Panc1 (cell line): Measurements from ENCODE around the gene ACOX3. TPM values are rescaled to one million over a fixed set of nuclear protein-coding genes. Genes with fewer than 3 reads are reported as not detected.

Experiments used
- ATAC-seq: fragments of 200-7000 bp; cut with Tn5 transposase; 2 replicates; pipeline ENCODE4 v1.9.1; 2020; ENCODE audit warnings: mild to moderate bottlenecking, moderate library complexity
- BruUV-seq: library from RNA; stranded (reverse); fragments of 400-500 nt; replicated peaks from 2 replicates; lab custom pipeline; 2021; lab: Mats Ljungman, UMichigan
- CTCF ChIA-PET: fragments of 300-600 bp; sonication (Branson Sonifier 250); formaldehyde crosslinking; loops from one replicate; lab custom pipeline; 2022; ENCODE audit warnings: antibody characterized with exemption; lab: Charles Lee
- POLR2A ChIA-PET: fragments of 300-600 bp; sonication (Branson Sonifier 250); formaldehyde crosslinking; loops from one replicate; lab custom pipeline; 2022; ENCODE audit warnings: antibody characterized with exemption; lab: Charles Lee
- DNase-seq: peaks from one replicate; pipeline ENCODE4 v3.0.0-alpha.2; 2010; ENCODE audit warnings: low read depth, low spot score
- H3K27ac ChIP-seq: 2 replicates; pipeline ENCODE4 v1.5.1; 2011; ENCODE audit warnings: mild to moderate bottlenecking, low read length, inconsistent platforms
- H3K27me3 ChIP-seq: fragments of 200-500 bp; sonication (Bioruptor generic); 2 replicates; pipeline ENCODE4 v1.6.0; 2014; ENCODE audit warnings: low read length, inconsistent platforms; ENCODE audit not compliant: control insufficient read depth, insufficient read depth
- H3K36me3 ChIP-seq: fragments of 200-500 bp; sonication (Bioruptor generic); 2 replicates; pipeline ENCODE4 v1.5.1; 2014; ENCODE audit warnings: inconsistent platforms, mild to moderate bottlenecking, low read length, moderate library complexity; ENCODE audit not compliant: control insufficient read depth, insufficient read depth
- H3K4me1 ChIP-seq: 2 replicates; pipeline ENCODE4 v1.5.1; 2011; ENCODE audit warnings: inconsistent platforms, mild to moderate bottlenecking, low read length, moderate library complexity; ENCODE audit not compliant: control insufficient read depth, insufficient read depth
- H3K4me3 ChIP-seq, 2 experiments: 2 replicates each; pipeline ENCODE4 v1.5.1; 2011 to 2012; ENCODE audit warnings: low read depth in 2 of 2, low read length in 2 of 2, mild to moderate bottlenecking in 2 of 2, inconsistent platforms in 1 of 2, moderate library complexity in 1 of 2
- H3K9me3 ChIP-seq: fragments of 200-500 bp; sonication (Bioruptor generic); 2 replicates; pipeline ENCODE4 v1.5.1; 2014; ENCODE audit warnings: low read depth, mild to moderate bottlenecking, inconsistent platforms, low read length, moderate library complexity; ENCODE audit not compliant: control insufficient read depth, insufficient read depth
- CTCF ChIP-seq: fragments of 450-650 bp; IDR thresholded peaks from 2 replicates; pipeline ENCODE4 v1.5.1; 2017; ENCODE audit warnings: mild to moderate bottlenecking
- POLR2AphosphoS5 ChIP-seq: IDR thresholded peaks from 2 replicates; pipeline ENCODE4 v1.6.1; 2012; ENCODE audit warnings: mild to moderate bottlenecking, low read depth, low read length, moderate library complexity
- REST ChIP-seq, 2 experiments: IDR thresholded peaks; 2 replicates each; pipeline ENCODE4 v1.6.1; 2011 to 2012; ENCODE audit warnings: low read depth in 2 of 2, control low read depth in 1 of 2, low read length in 1 of 2, mild to moderate bottlenecking in 1 of 2, moderate library complexity in 1 of 2; ENCODE audit not compliant: insufficient read depth in 1 of 2
- SIN3A ChIP-seq: IDR thresholded peaks from 2 replicates; pipeline ENCODE4 v1.6.1; 2012; ENCODE audit warnings: low read depth, mild to moderate bottlenecking, low read length, moderate library complexity, borderline replicate concordance; ENCODE audit not compliant: insufficient read depth
- TCF7L2 ChIP-seq: IDR thresholded peaks from 2 replicates; pipeline ENCODE4 v1.6.1; 2011; ENCODE audit warnings: mild to moderate bottlenecking, low read depth, low read length, inconsistent platforms
- in situ Hi-C: cut with HindIII; loops from 2 replicates; pipeline ENCODE4 v1.10.0; 2016; ENCODE audit warnings: low sequenced_read_pairs, low pct_unique_long_range_greater_than_20kb
- intact Hi-C: fragments of 100-400 bp; cut with micrococcal nuclease; formaldehyde crosslinking; loops from one replicate; pipeline ENCODE4 v1.10.0; 2022; ENCODE audit not compliant: unreplicated experiment
- total RNA-seq: library from RNA; stranded (reverse); gene quantifications from one replicate; pipeline ENCODE4 v1.2.1, GENCODE V29; 2021; ENCODE audit not compliant: unreplicated experiment

The ACOX3 gene
- total RNA-seq, 1 experiment from 2014 or later, result 15.4 TPM

GRCh38 chr4:8379281-8379680 lies 61.2 kb downstream of the ACOX3 start:
- Histone ChIP-seq H3K4me1 (no peaks in the 10 kb centered on the region), H3K36me3 (no peaks in the 10 kb centered on the region), H3K27ac (no peak overlapping the region), H3K9me3 (no peaks in the 10 kb centered on the region), H3K4me3 (no peak overlapping the region), H3K27me3 (no peaks in the 10 kb centered on the region)
- BruUV-seq, result no TSS peak
- CTCF ChIA-PET, result no interaction called here
- TF ChIP-seq SIN3A, result no peak
- no peak for TF ChIP-seq TCF7L2
- no peak for TF ChIP-seq CTCF
- no peak for TF ChIP-seq REST (IDR thresholded peaks at IDR 0.05; ENCODE audit: insufficient read depth in 1 of 2, low read depth in 2 of 2, low read length in 1 of 2)
- no peak for TF ChIP-seq POLR2AphosphoS5
- intact Hi-C loops, result no loop called here
- DNase-seq (no peak), ATAC-seq (no peak)
- POLR2A ChIA-PET, result no interaction called here
- in situ Hi-C loops, result no loop called here

GRCh38 chr4:8378776-8379175 lies 61.7 kb downstream of the ACOX3 start:
- TF ChIP-seq POLR2AphosphoS5, result no peak
- no peak for TF ChIP-seq SIN3A
- no peak for TF ChIP-seq CTCF
- no peak for TF ChIP-seq TCF7L2
- no peak for TF ChIP-seq REST (IDR thresholded peaks at IDR 0.05; ENCODE audit: insufficient read depth in 1 of 2, low read depth in 2 of 2, low read length in 1 of 2)
- Histone ChIP-seq H3K9me3 (no peaks in the 10 kb centered on the region), H3K27me3 (no peaks in the 10 kb centered on the region), H3K27ac (no peak overlapping the region), H3K36me3 (no peaks in the 10 kb centered on the region), H3K4me1 (no peaks in the 10 kb centered on the region), H3K4me3 (no peak overlapping the region)
- no TSS peak for BruUV-seq
- no peak for ATAC-seq
- no peak for DNase-seq
- intact Hi-C loops, result no loop called here
- in situ Hi-C loops, result no loop called here
- ChIA-PET CTCF (no interaction called here), POLR2A (no interaction called here)
